Keratinocyte (primary cell): ENCODE results near the gene OPRD1. TPM values are rescaled to one million over a fixed set of nuclear protein-coding genes. Genes with fewer than 3 reads are reported as not detected.

Source experiments
- DNase-seq: peaks from one replicate; pipeline ENCODE4 v3.0.0-alpha.2; 2011; ENCODE audit warnings: low read depth, missing footprints, low spot score
- FAIRE-seq: peaks from 2 replicates; lab custom pipeline; 2011; peaks lifted over from hg19 to GRCh38; lab: Jason Lieb, UNC
- H2AFZ ChIP-seq: 2 replicates; pipeline ENCODE4 v1.6.0; 2012; ENCODE audit warnings: low read length, control low read depth, inconsistent platforms; ENCODE audit not compliant: control insufficient read depth
- H3K27ac ChIP-seq: 2 replicates; pipeline ENCODE4 v1.5.1; 2011; ENCODE audit warnings: low read length; ENCODE audit not compliant: control insufficient read depth, insufficient read depth
- H3K27me3 ChIP-seq: 3 replicates; pipeline ENCODE4 v1.6.0; 2011; ENCODE audit warnings: low read length; ENCODE audit not compliant: control insufficient read depth, insufficient read depth; ENCODE audit errors: extremely low read depth
- H3K36me3 ChIP-seq, 2 experiments: 2 replicates in 1 of 2; 3 replicates in 1 of 2; pipeline ENCODE4 v1.5.1; 2011; ENCODE audit warnings: low read length in 2 of 2, mild to moderate bottlenecking in 1 of 2; ENCODE audit not compliant: control insufficient read depth in 2 of 2, insufficient read depth in 2 of 2; ENCODE audit errors: extremely low read depth in 1 of 2
- H3K4me1 ChIP-seq: 3 replicates; pipeline ENCODE4 v1.5.1; 2011; ENCODE audit warnings: low read length; ENCODE audit not compliant: control insufficient read depth, insufficient read depth; ENCODE audit errors: extremely low read depth
- H3K4me2 ChIP-seq: 3 replicates; pipeline ENCODE4 v1.6.0; 2011; ENCODE audit warnings: low read depth, low read length; ENCODE audit not compliant: control insufficient read depth, insufficient read depth; ENCODE audit errors: extremely low read depth
- H3K4me3 ChIP-seq, 3 experiments: fragments of 200-600 bp in 1 of 3; sonication (generic) in 1 of 3; 2 replicates in 2 of 3; 3 replicates in 1 of 3; pipeline ENCODE4 v1.5.1; 2011 to 2016; ENCODE audit warnings: low read length in 3 of 3, mild to moderate bottlenecking in 3 of 3, control low read depth in 2 of 3, inconsistent platforms in 1 of 3, low read depth in 1 of 3, mixed read lengths in 1 of 3, mixed run types in 1 of 3, moderate library complexity in 1 of 3; ENCODE audit not compliant: control insufficient read depth in 2 of 3, insufficient read depth in 2 of 3; ENCODE audit errors: extremely low read depth in 1 of 3
- H3K79me2 ChIP-seq: 2 replicates; pipeline ENCODE4 v1.6.0; 2012; ENCODE audit warnings: low read length; ENCODE audit not compliant: control insufficient read depth, insufficient read depth
- H3K9ac ChIP-seq: 3 replicates; pipeline ENCODE4 v1.6.0; 2011; ENCODE audit warnings: low read length; ENCODE audit not compliant: control insufficient read depth, insufficient read depth; ENCODE audit errors: extremely low read depth
- H3K9me1 ChIP-seq: 3 replicates; pipeline ENCODE4 v1.6.0; 2011; ENCODE audit warnings: low read length; ENCODE audit not compliant: control insufficient read depth, insufficient read depth; ENCODE audit errors: extremely low read depth
- H3K9me3 ChIP-seq: 2 replicates; pipeline ENCODE4 v1.5.1; 2012; ENCODE audit warnings: low read depth, low read length; ENCODE audit not compliant: control insufficient read depth
- H4K20me1 ChIP-seq: 3 replicates; pipeline ENCODE4 v1.6.0; 2011; ENCODE audit warnings: low read length; ENCODE audit not compliant: control insufficient read depth, insufficient read depth; ENCODE audit errors: extremely low read depth
- CTCF ChIP-seq, 3 experiments: IDR thresholded peaks in 1 of 3; conservative IDR thresholded peaks in 1 of 3; optimal IDR thresholded peaks in 1 of 3; 2 replicates in 2 of 3; 3 replicates in 1 of 3; pipeline versions ENCODE3 to v1.5.1; 2011; ENCODE audit warnings: low read length in 3 of 3, mild to moderate bottlenecking in 3 of 3, moderate library complexity in 2 of 3, control low read depth in 1 of 3, inconsistent platforms in 1 of 3; ENCODE audit not compliant: insufficient read depth in 2 of 3; ENCODE audit errors: extremely low read depth in 1 of 3
- EZH2 ChIP-seq: IDR thresholded peaks from one replicate; pipeline ENCODE4 v1.6.1; 2012; ENCODE audit warnings: inconsistent platforms, mild to moderate bottlenecking, low read length, moderate library complexity
- dilution Hi-C: fragments of 300-500 bp; cut with MboI; formaldehyde crosslinking; loops from one replicate; pipeline ENCODE4 v1.7.0; 2020; ENCODE audit warnings: low sequenced_read_pairs; ENCODE audit not compliant: extremely low pct_ligation_motif_present
- polyA plus RNA-seq, 5 experiments: library from polyadenylated mRNA; depleted of rRNA in 3 of 5; stranded (reverse) in 3 of 5; stranded (forward) in 1 of 5; unstranded in 1 of 5; fragments of >200 nt; gene quantifications; 1 replicate in 1 of 5; 2 replicates in 3 of 5; 3 replicates in 1 of 5; pipeline versions ENCODE4 v1.2.1 to v1.2.3, GENCODE V29; 2011 to 2012; ENCODE audit warnings: missing spikeins in 2 of 5, low read depth in 1 of 5, low replicate concordance in 1 of 5

The OPRD1 gene
- polyA plus RNA-seq, 1 donor (not counting 4 experiments of a cell fraction or from before 2014, with no cell fraction given), result not detected

- Histone ChIP-seq H3K9ac (no peak overlapping the region), H3K4me2 (no peak overlapping the region), H3K9me1 (no peaks in the 10 kb centered on the region), H3K27me3 (no peaks in the 10 kb centered on the region), H3K79me2 (peaks cover under 1% of the 10 kb centered on the region), H3K4me1 (peaks cover 28% of the 10 kb centered on the region), H3K9me3 (no peaks in the 10 kb centered on the region), H3K4me3 (no peak overlapping the region), H3K36me3 (no peaks in the 10 kb centered on the region), H2AFZ (peak overlapping the region; percentile 60), H3K27ac (no peak overlapping the region), H4K20me1 (no peaks in the 10 kb centered on the region)
- TF ChIP-seq CTCF (optimal IDR thresholded peaks at IDR 0.05 in 1 of 3, IDR thresholded peaks at IDR 0.05 in 1 of 3, conservative IDR thresholded peaks at IDR 0.05 in 1 of 3; ENCODE audit: extremely low read depth in 1 of 3, insufficient read depth in 2 of 3, low read length in 3 of 3), result peak; percentile 97 to 99 (median 98)
- TF ChIP-seq EZH2, result no peak
- DNase-seq (peak; percentile 78), FAIRE-seq (peak; percentile 87)
- dilution Hi-C loops, result no loop called here
Measured at GRCh38 chr1:28882009-28882628, 70.1 kb downstream of the OPRD1 start.

GRCh38 chr1:28883242-28883616 is 71.3 kb downstream of the OPRD1 start:
- dilution Hi-C loops, result no loop called here
- Histone ChIP-seq H3K36me3 (no peaks in the 10 kb centered on the region), H3K27me3 (no peaks in the 10 kb centered on the region), H3K79me2 (peaks cover 4% of the 10 kb centered on the region), H2AFZ (no peak overlapping the region), H3K4me3 (no peak overlapping the region), H3K9ac (no peak overlapping the region), H3K4me2 (no peak overlapping the region), H3K4me1 (peaks cover 31% of the 10 kb centered on the region), H4K20me1 (no peaks in the 10 kb centered on the region), H3K9me1 (no peaks in the 10 kb centered on the region), H3K27ac (no peak overlapping the region), H3K9me3 (no peaks in the 10 kb centered on the region)
- DNase-seq (no peak), FAIRE-seq (no peak)
- TF ChIP-seq CTCF (optimal IDR thresholded peaks at IDR 0.05 in 1 of 3, IDR thresholded peaks at IDR 0.05 in 1 of 3, conservative IDR thresholded peaks at IDR 0.05 in 1 of 3; ENCODE audit: extremely low read depth in 1 of 3, insufficient read depth in 2 of 3, low read length in 3 of 3) (no peak), EZH2 (no peak)
